Measurements from ENCODE around the gene DCP1B.

DNA sequence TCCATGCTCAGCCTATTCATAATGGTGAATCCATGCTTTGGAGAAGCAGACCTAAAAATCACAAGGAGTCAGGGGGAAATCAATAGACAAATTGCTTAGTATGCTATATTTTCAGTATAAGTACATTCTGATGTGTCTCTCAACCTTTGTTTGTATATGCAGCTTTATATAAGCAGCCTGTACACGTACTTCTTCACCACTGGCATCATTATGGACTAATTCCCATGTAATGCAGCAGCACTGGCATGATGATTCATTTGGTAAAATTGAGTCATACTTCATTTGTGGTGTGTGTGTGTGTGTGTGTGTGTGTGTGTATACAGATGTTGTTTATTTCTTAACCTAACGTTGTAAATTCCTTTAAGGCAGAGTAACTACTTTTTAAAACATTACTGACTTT, 10.9 kb downstream of the DCP1B start:
- TF ChIP-seq, protein P1, sequence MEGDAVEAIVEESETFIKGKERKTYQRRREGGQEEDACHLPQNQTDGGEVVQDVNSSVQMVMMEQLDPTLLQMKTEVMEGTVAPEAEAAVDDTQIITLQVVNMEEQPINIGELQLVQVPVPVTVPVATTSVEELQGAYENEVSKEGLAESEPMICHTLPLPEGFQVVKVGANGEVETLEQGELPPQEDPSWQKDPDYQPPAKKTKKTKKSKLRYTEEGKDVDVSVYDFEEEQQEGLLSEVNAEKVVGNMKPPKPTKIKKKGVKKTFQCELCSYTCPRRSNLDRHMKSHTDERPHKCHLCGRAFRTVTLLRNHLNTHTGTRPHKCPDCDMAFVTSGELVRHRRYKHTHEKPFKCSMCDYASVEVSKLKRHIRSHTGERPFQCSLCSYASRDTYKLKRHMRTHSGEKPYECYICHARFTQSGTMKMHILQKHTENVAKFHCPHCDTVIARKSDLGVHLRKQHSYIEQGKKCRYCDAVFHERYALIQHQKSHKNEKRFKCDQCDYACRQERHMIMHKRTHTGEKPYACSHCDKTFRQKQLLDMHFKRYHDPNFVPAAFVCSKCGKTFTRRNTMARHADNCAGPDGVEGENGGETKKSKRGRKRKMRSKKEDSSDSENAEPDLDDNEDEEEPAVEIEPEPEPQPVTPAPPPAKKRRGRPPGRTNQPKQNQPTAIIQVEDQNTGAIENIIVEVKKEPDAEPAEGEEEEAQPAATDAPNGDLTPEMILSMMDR (IDR thresholded peaks at IDR 0.05) = no peak
- no peak for TF ChIP-seq EZH2 (IDR thresholded peaks at IDR 0.05; ENCODE audit: borderline replicate concordance, insufficient read depth, low read depth, low read length, poor library complexity, severe bottlenecking)
